Measurements from ENCODE around the gene GOLM1. TPM values are rescaled to one million over a fixed set of nuclear protein-coding genes. Genes with fewer than 3 reads are reported as not detected.

The GOLM1 gene
- total and polyA plus RNA-seq, 2 donors (not counting 3 experiments of a cell fraction or from before 2014, with no cell fraction given): 49.8 to 108 TPM

GRCh38 chr9:85978496-85978895, 120.9 kb downstream of the GOLM1 start:
- Histone ChIP-seq H3K9me1 (replicated peaks; ENCODE audit: control insufficient read depth, extremely low read depth, insufficient read depth, low read length) (no peaks in the 10 kb centered on the region), H3K9ac (replicated peaks; ENCODE audit: extremely low read depth, insufficient read depth, low read length) (no peak overlapping the region), H2AFZ (ENCODE audit: low read depth, low read length) (no peak overlapping the region), H3K27me3 (ENCODE audit: control insufficient read depth in 2 of 2, insufficient read depth in 2 of 2, low read length in 2 of 2) (no peaks in the 10 kb centered on the region), H3K9me3 (replicated peaks; ENCODE audit: control insufficient read depth, insufficient read depth, low read length) (no peaks in the 10 kb centered on the region), H3K4me1 (ENCODE audit: control insufficient read depth, extremely low read depth, insufficient read depth, low read length) (no peaks in the 10 kb centered on the region), H3K36me3 (ENCODE audit: control insufficient read depth in 2 of 2, extremely low read depth in 1 of 2, insufficient read depth in 2 of 2, low read length in 2 of 2) (peaks cover 6 to 15% of the 10 kb centered on the region in 2 experiments), H3K4me3 (replicated peaks in 1 of 3; ENCODE audit: insufficient read depth in 1 of 3, low read depth in 1 of 3, low read length in 3 of 3) (no peak overlapping the region), H4K20me1 (replicated peaks; ENCODE audit: control insufficient read depth, extremely low read depth, insufficient read depth, low read length) (no peaks in the 10 kb centered on the region), H3K4me2 (ENCODE audit: insufficient read depth, low read length) (no peak overlapping the region), H3K27ac (ENCODE audit: insufficient read depth, low read depth, low read length) (no peak overlapping the region), H3K79me2 (ENCODE audit: control insufficient read depth, insufficient read depth, low read length) (no peaks in the 10 kb centered on the region)
- intact Hi-C loops (cut with micrococcal nuclease): no loop called here
- TF ChIP-seq JUN (IDR thresholded peaks at IDR 0.05; ENCODE audit: borderline replicate concordance, insufficient read depth, insufficient read length, low read depth) (no peak), MYC (IDR thresholded peaks at IDR 0.05; ENCODE audit: low read depth, low read length) (no peak), MAX (IDR thresholded peaks at IDR 0.05; ENCODE audit: insufficient read depth, insufficient read length) (no peak), POLR2A (IDR thresholded peaks at IDR 0.05; ENCODE audit: low read depth, low read length) (no peak), FOS (IDR thresholded peaks at IDR 0.05; ENCODE audit: borderline replicate concordance, insufficient read depth, low read length) (no peak), POLR2AphosphoS5 (IDR thresholded peaks at IDR 0.05; ENCODE audit: insufficient read depth, low read depth, low read length) (no peak), GATA2 (IDR thresholded peaks at IDR 0.05; ENCODE audit: insufficient read depth, insufficient read length, low read depth, low read length) (no peak), CTCF (IDR thresholded peaks at IDR 0.05; ENCODE audit: extremely low read depth in 1 of 2, insufficient read depth in 1 of 2, low read depth in 1 of 2, low read length in 2 of 2) (no peak), EZH2 (IDR thresholded peaks at IDR 0.05; ENCODE audit: borderline replicate concordance, low read depth, low read length, severe bottlenecking) (no peak)
- CTCF ChIA-PET: no interaction called here
- FAIRE-seq: no peak
- POLR2A ChIA-PET: no interaction called here
- dilution Hi-C loops (cut with MboI; ENCODE audit: extremely low pct_ligation_motif_present, low sequenced_read_pairs): no loop called here
- no peak for DNase-seq (ENCODE audit: low read depth, low spot score)
- no TSS peak for BruUV-seq (replicated peaks)

Small RNA genes within 50 kb of the gene (small RNA-seq; reads per million reads assigned to genes)
- not detected for gene AL161447.1 (ENCODE audit: insufficient read depth, insufficient read length, low read depth, low replicate concordance)

Other genes with a start within 250 kb of the GOLM1 start
- gene NAA35, start 158.4 kb downstream of the GOLM1 start, total RNA-seq: 22.5 and 23.3 TPM in 2 replicates
- gene NAA35, start 158.4 kb downstream of the GOLM1 start, polyA plus RNA-seq: 6.7 and 7.9 TPM in 2 replicates
- 0.66 TPM in 1 of 2 replicates, not detected in the other for gene C9orf153, start 160.1 kb upstream of the GOLM1 start, total RNA-seq
- gene C9orf153, start 160.1 kb upstream of the GOLM1 start, polyA plus RNA-seq: not detected in 2 replicates
- 20.6 and 22.2 TPM in 2 replicates for gene ISCA1, start 183.0 kb upstream of the GOLM1 start, total RNA-seq
- 11.7 and 14.2 TPM in 2 replicates for gene ISCA1, start 183.0 kb upstream of the GOLM1 start, polyA plus RNA-seq